GM11168 (cell line): ENCODE measurements around the gene ARVCF.

ENCODE experiments used
- in situ Hi-C: fragments of 300-500 bp; cut with MboI; formaldehyde crosslinking; loops from one replicate; pipeline ENCODE4 v1.12.0; 2022; ENCODE audit warnings: low sequenced_read_pairs; ENCODE audit not compliant: unreplicated experiment

Gene ARVCF, protein sequence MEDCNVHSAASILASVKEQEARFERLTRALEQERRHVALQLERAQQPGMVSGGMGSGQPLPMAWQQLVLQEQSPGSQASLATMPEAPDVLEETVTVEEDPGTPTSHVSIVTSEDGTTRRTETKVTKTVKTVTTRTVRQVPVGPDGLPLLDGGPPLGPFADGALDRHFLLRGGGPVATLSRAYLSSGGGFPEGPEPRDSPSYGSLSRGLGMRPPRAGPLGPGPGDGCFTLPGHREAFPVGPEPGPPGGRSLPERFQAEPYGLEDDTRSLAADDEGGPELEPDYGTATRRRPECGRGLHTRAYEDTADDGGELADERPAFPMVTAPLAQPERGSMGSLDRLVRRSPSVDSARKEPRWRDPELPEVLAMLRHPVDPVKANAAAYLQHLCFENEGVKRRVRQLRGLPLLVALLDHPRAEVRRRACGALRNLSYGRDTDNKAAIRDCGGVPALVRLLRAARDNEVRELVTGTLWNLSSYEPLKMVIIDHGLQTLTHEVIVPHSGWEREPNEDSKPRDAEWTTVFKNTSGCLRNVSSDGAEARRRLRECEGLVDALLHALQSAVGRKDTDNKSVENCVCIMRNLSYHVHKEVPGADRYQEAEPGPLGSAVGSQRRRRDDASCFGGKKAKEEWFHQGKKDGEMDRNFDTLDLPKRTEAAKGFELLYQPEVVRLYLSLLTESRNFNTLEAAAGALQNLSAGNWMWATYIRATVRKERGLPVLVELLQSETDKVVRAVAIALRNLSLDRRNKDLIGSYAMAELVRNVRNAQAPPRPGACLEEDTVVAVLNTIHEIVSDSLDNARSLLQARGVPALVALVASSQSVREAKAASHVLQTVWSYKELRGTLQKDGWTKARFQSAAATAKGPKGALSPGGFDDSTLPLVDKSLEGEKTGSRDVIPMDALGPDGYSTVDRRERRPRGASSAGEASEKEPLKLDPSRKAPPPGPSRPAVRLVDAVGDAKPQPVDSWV

DNA sequence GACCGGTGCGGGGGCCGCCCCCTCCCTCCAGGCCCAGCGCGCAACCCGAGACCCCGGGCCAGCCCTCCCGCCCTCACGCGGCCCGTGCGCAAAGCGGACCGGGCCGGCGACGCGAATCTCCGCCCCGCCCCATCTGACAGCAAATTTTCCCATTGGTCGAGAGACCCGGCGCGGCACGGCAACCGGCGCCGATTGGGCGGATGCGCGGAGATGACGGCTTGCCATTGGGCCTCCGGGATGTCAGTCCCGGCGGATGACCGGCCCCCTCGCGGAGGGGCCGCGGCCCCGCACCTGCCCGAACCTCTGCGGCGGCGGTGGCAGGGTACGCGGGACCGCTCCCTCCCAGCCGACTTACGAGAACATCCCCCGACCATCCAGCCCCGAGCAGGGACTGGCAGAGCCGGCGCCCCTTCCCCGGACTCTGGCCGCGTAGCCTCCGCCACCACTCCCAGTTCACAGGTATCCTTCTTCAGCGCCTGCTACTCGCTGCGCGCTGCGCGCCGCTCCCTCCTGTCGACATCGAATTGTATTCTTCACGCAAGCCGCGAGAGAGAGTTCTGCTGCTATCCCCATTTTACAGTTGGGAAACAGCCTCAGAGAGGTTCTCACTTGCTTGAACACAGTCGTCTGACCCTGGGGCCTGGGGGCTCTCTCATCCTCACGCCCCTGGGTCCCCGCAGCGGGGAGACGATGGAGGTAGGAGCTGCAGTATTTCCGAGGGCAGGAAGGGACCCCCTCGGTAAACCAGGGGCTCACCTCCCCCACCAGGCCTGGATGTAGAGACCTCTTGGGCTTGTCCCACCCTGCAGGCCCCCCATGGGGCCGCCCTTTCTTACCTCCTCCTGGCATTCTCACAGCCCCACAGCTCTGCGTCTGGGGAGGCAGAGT is at the start of gene ARVCF:
ARVCF (minus strand) TSS at position 90 of the 888 bp plus-strand sequence. CDS start 26,029 bp downstream, outside the sequence.
- in situ Hi-C loops: no loop called here

- in situ Hi-C loops: no loop called here
Observed at GRCh38 chr22:20065896-20066616, 49.4 kb upstream of the ARVCF start.

- in situ Hi-C loops: no loop called here
Observed at GRCh38 chr22:20064545-20065262, 48.1 kb upstream of the ARVCF start.

DNA sequence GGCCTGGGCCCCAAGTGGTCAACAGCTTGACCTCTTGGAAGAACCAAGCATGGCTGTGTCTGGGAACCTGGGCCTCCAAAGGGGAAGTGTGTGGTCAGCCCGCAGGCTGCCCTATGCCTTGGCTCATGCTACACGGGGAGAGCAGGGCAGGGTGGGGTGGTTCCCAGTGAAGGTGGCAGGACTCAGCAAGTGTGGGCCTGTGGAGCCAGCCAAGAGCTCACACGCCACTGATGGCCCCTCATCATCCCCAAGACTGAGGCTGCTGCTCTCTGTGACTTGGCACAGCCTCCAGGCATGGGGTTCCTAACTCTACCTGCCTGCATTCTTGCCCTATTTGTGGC is 47.5 kb upstream of the ARVCF start:
- in situ Hi-C loops: no loop called here

GRCh38 chr22:20063271-20064139 is 46.9 kb upstream of the ARVCF start:
- in situ Hi-C loops: no loop called here

DNA sequence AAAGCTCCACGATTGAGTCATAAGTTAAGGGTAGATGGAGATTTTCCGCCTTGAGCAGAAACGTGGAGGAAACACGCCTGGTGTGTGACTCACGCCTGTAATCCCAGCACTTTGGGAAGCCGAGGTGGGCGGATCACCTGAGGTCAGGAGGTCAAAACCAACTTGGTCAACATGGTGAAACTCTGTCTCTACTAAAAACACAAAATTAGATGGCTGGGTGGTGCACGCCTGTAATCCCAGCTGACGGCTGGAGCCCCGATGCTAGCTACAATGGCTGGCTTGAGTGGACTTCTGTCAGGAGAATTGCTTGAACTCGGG is 46.1 kb upstream of the ARVCF start:
- in situ Hi-C loops: no loop called here

DNA sequence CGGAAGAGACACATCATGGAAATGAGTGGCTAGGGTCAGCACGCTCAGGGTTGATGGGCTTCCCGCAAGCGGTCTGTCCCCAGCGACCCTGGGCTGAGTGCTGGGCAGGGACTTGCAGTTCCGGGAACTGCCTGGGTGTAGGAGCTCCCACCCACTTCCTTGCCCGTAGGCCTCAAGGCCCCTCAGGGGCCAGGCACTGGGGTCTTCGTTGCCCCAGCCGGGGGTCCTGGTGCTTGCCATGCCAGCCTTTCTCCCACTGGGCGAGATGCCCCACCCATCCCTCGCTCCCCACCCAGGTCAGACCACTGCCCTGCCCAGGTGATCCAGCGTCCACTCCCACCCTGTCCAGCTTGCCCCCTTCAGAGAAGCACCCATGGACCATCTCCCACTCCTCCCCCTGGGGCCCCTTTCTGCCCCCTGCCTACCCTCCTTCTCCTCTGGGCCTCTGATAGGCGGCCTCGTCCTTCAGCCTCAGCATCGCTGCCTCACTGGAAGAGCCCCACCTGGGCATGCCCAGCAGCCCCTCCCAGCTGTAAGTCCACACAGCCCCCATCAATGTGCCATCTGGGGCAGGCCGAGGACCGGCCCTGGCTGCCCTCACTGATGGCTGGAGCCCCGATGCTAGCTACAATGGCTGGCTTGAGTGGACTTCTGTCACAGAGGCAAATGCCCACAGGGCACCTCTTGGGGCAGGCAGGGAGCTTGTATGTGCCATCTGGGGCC is 45.6 kb upstream of the ARVCF start:
- in situ Hi-C loops: no loop called here

DNA sequence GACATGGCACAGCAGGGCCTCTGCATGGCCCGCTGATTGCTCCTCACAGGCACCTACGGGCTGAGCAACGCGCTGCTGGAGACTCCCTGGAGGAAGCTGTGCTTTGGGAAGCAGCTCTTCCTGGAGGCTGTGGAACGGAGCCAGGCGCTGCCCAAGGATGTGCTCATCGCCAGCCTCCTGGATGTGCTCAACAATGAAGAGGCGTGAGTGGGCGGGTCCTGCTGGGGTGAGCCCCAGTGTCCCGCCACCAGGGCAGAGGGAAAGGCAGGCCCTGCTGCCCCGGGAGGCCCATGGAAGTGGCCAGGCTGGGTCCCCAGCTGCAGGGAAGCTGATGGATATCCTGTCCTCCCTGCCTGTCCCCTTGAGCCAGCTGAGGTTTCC is 44.8 kb upstream of the ARVCF start:
- in situ Hi-C loops: no loop called here

- in situ Hi-C loops: no loop called here
Observed at GRCh38 chr22:20060700-20061480, 44.3 kb upstream of the ARVCF start.

DNA sequence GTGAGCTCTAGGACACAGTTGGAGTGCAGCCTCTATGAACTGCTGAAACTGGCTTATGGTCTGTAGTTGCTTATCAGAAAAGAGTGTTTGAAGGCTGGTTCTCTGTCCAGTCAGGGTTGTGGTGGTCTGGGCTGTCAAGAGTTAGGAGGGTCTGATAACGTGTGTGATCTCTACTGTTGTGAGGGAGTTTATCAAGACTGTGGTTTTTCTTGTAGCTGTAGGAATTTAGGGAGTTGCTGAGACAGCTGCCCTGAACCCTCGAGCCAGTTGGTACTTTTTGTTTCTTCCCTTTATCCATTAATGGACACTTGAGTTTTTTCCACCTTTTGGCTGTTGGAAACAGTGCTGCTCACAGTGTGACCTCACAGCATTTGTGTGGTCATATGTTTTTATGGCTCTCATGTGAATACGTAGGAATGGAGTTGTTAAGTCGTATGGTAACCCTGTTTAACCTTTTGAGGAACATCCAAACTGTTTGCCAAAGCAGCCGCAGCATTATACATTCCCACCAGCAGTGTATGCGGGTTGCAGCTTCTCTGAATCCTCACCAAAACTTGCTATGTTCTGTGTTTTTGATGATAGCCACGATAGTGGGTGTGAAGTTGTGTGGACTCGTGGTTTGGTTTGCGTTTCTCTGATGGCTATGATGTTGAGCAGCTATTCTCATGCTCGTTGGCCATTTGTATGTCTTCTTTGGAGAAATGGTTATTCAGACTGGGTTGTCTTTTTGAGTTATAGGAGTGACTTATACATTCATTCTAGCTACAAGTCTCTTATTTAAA is 42.6 kb upstream of the ARVCF start:
- in situ Hi-C loops: no loop called here

GRCh38 chr22:20057596-20058268 is 41.1 kb upstream of the ARVCF start:
- in situ Hi-C loops: no loop called here

DNA sequence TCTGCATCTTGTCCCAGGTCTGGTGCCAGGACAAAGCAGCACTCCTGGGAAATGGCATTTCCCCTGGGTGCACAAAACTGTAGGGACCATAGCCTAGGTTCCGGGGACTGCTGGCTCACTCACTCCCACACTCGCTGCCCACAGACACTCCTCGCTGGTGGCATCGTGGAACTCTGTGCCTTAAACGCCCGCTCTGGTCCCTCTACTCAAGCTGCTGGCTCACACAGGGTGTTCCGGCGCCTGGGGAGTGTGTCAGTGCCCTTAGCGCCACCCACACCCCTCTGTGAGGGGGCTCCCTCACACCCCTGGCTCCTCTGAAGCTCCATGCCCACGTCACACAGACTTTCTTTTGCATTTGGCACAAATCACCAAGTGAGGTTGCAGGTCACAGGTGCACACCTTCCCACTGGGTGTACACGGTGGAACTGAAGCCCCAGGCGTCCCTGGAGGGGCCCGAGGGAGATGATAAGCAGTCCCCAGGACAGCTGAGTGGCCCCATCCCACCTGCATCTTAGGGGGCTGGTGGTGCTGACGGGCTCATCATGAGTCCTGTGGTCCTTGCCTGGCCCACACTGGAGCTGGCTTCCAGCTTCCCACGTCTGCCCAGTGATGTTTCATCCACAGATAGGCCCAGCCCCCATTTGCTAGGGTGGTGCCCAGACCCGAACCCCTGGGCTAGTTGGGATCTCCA is 40.2 kb upstream of the ARVCF start:
- in situ Hi-C loops: no loop called here

GRCh38 chr22:20056161-20056560 is 39.5 kb upstream of the ARVCF start:
- in situ Hi-C loops: no loop called here

DNA sequence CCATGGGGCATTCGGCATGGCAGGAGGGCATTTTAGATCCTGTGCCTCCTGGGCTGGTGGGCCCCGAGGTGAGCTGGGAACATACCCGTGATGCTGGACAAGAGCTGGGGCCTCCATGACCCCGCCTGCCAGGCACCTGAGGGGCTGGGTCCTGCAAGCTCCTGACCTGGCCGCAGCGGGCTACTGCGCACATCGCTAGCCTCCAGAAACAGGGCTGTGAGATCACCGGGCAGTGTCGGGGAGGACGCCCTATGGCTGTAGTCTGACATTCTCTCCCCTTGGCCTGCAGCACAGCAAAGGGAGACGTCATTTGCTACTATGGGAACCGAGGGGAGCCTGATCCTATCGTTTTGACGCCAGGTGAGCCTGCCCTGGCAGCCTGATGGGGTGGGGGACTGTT is 39.0 kb upstream of the ARVCF start:
- in situ Hi-C loops: no loop called here

- in situ Hi-C loops: no loop called here
Observed at GRCh38 chr22:20055144-20055543, 38.5 kb upstream of the ARVCF start.
